HG02571 (cell line): ENCODE results near the gene CABYR.
"Not testable (repeated sequence)": the region's sequence is repeated elsewhere in the genome, so short reads cannot be mapped to it uniquely, and the experiment has no call there.

ENCODE experiments used
- ATAC-seq: cut with Tn5 transposase; IDR thresholded peaks from one replicate; pipeline ENCODE4 v1.9.1; 2021; ENCODE audit warnings: mild to moderate bottlenecking, moderate library complexity; ENCODE audit not compliant: unreplicated experiment

Gene CABYR

DNA sequence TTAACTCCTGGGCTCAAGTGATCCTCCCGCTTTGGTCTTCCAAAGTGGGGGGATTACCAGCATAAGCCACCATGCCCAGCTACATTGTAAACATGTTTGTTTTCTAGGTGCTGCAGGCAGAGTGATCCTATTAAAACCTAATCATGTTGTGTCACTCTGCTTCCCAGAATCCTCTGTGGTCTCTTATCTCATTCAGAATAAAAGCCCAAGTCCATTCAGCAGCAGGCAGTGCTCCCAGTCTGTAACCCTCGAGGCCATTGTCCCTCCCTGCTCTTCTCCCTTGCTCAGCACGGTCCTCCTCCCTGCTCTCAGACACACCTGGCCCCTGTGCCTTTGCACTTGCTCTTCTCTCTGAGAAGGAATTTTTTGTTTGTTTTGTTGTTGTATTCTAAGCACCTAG is 11.1 kb upstream of the CABYR start:
- ATAC-seq, result no peak

DNA sequence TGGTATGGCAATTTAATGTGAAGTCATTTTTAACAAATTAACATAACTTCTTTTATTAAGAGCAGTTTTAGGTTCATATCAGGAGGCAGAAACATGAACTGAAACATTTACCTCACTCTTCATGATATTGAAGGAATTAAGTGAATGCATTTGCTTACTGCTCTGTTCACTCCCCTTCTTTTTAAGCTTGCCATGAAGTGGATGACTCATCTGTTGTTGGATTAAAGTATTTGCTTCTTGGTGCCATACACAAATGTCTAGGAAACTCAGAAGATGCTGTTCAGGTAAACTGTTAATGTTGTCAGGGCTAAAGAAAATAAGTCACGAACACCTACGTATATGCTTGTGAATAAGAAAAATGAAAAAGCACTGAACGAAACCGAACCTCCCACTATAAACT is 10.2 kb upstream of the CABYR start:
- ATAC-seq, result no peak

DNA sequence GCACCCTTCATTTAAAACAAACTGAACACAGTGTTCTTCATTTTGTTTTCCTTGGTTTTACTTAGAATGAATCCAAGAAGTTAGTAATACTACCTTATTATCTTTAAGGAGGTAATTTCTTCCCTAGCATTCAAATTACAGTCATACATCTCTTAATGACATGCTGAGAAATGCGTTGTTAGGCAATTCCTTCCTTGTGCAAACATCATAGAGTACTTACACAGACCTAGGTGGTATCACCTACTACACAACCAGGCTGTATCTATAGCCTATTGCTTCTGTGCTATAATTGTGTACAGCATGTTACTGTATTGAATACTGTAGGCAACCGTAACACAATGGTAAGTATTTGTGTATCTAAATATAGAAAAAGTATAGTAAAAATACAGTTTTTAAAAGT is 8.4 kb upstream of the CABYR start:
- no peak for ATAC-seq

DNA sequence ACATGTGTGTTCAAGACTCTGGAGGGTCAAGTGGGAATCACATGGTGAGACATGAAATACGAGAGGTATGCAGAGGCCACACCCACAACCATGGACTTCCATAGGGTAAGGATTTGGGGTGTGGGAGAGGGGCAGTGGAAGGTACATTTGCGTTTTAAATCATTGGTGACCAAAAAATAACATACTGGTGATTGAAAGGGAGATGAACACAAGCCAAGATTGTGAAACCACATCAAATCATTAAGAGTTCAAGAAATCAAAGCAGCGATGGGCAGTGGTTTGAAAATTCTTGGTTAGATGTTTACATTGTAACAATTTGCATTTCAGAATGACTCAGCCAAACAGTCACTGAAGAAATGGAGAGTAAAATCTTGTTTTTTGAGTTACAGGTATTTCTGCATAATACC is 1.9 kb upstream of the CABYR start:
- ATAC-seq, result no peak

DNA sequence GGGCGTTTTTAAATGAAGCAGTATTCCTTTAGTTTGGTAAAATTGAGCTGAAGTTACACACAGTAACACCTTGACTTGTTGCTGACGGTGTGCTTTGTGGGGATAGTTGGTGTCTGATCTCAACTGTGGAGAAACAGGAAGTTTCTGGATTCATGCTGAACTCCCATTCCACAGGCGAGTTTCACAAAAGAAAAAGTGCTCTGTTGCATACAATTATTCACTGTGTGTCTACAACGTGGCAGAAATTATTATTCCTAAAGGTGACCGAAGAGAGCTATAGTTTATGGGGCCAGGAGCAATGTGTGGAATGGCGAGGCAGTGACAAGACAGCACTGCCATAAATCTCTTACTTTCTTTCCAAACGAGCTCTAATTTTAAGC is 463 bp upstream of the CABYR start:
- ATAC-seq, result no peak

DNA sequence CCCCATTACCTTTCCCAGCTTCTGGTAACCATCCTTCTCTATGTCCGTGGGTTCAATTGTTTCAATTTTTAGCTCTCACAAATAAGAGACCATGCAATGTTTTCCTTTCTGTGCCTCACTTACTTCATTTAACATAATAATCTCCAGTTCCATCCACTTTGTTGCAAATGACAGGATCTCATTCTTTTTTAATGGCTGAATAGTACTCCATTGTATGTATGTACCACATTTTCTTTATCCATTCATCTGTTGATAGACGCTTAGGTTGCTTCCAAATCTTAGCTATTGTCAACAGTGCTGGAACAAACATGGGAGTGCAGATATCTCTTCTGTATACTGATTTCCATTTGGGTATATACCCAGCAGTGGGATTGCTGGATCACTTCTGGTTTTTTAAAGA is 1.8 kb downstream of the CABYR start:
- ATAC-seq, result no peak

DNA sequence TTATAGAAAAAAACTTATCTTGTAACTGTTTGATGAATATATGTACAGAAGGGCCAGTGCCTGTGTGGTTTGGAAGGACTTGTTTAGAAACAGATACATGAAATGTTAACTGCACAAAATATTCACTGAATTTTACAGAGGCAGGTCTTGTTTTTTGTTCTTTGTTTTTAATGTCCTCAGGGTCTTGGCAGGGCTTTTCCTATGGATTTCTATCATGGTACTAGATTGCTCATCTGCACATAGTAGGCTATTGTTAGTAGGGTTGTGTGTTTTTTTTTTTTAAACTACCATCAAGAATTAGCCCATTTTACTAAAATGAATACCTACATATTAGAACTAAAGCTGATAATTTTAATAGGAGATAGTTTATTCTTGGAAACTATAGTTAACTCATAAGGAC is 3.5 kb downstream of the CABYR start:
- ATAC-seq, result no peak

DNA sequence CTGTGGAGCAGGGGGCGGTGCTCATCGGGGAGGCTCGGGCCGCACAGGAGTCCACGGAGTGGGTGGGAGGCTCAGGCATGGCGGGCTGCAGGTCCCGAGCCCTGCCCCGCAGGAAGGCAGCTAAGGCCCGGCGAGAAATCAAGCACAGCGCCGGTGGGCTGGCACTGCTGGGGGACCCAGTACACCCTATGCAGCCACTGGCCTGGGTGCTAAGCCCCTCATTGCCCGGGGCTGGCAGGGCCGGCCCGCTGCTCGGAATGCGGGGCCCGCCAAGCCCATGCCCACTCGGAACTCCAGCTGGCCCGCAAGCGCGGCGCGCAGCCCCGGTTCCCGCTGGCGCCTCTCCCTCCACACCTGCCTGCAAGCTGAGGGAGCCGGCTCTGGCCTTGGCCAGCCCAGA is 10.7 kb downstream of the CABYR start:
- not testable (repeated sequence) for ATAC-seq

DNA sequence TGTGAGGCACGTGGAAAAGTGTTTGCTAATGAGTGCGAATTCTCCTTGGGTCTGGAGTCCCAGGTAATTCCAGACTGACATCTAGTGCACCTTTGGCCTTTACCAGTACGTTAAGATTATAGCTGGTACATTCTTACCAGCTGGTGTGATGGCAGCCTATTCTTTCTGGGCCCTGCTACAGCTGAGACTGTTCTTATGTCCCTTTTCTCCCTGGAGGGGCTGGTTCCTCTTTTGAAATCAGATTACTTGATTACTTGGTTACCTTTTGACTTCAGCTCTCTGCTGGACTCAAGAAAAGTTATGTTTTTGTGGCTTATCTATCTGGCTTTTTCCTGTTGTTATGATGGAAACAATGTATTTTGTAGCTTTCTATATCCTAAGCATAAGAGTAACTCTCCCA is 14.5 kb downstream of the CABYR start:
- ATAC-seq, result no peak

DNA sequence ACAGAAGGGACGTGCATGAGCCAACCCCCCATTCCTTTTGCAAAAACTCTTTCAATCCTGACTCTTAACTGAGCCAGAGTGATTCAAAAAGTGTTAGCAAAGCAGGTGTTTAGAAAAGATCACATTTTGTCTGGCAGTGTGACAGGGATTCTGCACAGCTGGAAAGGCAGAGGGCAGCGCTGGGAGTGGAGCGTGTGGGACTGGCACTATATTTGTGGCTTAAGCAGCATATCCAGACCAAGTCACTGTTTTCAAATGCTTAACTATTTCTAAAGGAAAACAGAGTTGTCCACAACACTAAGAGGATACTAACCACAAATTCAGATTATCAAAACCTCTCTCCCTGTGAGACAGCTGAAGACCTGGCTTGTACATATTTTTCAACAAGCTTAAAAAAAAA is 19.0 kb downstream of the CABYR start:
- no peak for ATAC-seq

DNA sequence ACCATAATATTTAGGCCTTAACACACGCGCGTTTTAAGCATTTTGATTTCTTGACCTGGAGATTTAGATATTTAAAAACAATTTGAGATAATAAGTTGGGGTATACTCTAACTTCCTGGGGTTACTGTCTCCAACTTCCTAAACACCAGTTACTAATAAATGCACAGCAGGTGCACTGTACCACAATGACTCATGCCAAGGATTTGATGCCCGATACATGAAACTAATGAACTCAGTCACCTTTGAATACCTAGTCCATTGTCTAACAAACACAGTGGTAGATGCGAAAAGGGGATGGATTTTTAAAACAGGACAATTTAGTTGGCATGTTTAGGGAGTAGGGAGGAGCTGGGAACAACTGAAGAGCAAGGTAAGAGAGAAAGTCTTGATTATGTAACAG is 21.2 kb downstream of the CABYR start:
- no peak for ATAC-seq

DNA sequence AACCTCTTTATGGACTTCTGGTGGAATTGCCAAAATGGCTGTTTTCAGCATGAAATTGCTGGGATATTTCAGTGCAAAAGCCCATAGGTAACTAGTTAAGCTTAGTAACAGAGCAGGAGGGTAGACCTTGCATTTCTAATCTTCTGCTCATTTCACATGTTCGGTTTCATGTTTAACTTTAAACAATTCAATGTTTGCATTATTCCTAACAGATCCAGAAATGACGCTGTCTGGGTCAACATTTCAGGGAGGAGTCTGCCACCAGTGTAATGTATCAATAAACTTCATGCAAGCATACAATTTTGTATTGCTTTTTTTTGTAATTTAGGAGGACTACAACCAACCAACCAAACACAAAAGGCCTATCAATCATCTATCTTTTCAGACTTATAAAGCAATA is 22.4 kb downstream of the CABYR start:
- no peak for ATAC-seq

DNA sequence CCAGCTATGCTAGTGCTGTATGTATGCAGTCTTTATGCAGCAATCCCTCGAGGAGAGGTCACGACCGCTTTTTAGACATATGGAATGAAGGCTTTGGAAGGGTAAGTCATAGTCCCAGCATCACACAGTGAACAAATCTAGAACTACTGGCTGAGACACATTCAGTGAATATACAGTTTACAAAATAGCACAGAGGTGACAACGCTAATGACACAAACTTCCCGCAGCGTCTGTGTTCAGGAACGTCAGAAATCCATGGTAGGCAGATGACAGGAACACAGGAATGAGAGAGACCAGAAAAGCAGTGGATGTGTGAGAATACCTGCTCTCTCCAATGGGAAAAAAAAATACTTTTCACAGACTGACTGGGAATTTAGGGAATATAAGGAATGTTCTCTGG is 29.6 kb downstream of the CABYR start:
- no peak for ATAC-seq

DNA sequence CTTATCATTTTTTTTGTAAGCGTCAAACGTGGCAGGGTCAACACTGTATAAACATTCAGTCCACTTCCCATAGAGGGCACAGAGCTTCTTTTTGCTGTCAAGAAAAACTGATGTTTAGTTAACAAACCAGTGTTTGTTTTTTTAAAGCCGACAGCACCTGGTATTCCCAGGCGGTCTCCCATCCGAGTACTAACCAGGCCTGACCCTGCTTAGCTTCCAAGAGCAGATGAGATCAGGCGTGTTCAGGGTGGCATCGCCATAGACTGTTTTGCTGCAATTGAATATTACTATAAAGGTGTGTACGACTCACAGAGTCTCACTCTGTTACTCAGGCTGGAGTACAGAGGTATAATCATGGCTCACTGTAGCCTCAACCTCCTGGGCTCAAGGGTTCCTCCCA is 31.5 kb downstream of the CABYR start:
- ATAC-seq, result no peak

DNA sequence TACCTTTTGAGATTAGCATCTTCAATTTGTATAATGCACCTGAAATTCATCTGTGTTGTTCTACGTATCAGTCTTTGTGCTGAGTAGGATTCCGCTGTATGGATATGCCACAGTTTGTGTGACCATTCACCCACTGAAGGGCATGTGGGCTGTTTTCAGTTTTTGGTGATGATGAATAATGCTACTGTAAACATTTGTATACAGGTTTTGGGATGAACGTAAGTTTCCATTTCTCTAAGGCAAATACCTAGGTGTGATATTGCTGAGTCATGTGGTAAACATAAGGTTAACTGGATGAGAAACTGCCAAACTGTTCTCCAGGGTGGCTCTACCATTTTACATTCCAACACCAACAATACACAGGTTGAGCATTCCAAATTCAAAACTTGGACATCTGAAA is 35.1 kb downstream of the CABYR start:
- no peak for ATAC-seq

DNA sequence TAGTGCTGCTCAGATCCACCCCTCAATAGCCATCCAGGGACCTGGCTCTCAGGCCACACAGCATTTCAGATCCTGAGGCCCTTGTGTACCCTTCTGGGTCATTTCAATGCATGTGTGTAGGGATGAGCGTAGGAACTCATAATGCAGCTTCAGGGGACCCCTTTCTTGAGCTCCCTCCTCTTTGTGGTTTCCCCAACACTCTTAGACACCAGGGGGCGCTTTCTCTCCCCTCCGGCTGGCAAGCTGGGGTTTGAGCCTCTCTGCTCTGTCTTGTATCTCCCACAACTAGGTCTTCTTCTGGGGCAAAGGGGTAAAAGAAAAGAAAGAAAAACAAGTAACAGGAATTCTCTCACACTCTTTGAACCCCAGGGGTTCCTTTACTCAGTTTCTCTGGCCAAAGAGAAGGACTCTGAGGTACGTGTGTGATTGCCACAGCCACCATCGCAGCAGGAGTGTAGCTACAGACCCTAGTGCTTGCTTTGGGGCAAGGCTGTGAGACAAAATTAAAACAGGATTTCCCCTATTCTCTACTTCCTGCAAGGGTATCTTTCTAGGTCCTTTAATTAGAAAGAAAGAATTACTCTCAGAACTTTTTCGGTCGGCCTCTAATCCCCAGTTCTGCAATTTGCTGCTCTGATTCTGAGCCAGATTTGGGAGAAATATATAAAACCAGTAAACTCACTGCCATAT is 38.0 kb downstream of the CABYR start:
- ATAC-seq, result peak; percentile 69

DNA sequence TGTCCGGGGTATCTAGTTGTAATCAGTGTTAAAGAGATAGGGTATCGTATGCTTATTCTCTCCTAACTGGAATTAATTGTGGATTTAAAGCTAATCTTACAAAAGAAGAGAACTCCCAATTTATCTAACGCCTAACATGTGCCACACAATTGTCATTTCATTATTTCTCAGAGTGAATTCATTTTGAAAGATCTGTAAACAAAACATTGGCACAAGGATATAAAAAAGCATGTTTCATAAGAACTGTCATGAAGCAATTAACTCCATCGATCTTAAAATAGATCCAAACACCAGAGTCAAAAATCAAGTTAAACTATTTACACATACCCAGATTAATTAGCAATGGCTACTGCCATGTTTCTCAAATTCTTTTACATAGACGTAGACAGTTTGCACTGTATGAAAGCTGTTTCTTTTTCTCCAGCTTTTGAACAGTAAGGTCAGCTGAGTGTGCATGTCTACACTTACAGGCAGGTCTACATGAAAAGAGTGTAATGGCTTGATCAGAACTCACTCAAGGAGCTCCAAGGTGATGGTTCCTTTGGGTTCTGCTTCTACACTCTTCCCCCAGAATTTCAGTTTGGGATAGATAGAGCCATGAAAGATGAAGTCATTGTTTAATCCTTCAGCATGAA is 38.8 kb downstream of the CABYR start:
- ATAC-seq, result no peak

DNA sequence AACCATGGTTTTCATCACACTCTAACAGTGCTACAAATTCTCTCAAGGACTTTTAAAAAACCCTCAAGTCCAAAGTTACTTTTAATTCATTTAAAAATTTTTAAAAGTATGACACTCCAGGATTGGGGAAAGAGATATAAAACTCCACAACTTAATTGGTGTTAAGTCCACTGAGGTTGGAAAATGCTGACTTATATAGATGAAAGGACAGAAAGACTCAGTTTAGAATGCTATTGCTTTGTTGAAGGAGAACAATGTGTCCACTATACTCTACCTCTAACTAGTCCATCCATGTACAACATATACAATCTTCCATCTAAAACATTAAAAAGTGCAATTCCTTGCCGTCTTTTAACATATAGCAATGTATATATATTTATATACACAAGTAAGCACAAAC is 41.2 kb downstream of the CABYR start:
- no peak for ATAC-seq

DNA sequence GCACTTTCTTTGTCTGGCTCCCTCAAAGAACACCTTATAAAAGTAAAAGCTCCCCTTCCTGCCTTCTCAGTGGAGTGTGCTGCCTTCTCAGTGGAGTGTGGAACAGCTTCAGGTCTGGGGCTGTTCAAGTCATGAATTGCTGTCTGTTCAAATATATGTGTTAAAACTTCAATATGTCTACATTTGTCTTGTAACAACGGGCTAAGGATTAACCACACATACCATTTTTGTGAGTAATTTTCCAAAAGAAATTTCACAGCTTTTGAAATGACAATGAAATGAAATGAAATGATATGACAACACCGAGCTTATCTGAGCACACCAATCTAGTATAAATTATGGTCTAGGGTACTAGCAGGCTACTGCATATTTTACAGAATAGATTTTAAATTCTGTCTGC is 42.9 kb downstream of the CABYR start:
- ATAC-seq, result no peak

DNA sequence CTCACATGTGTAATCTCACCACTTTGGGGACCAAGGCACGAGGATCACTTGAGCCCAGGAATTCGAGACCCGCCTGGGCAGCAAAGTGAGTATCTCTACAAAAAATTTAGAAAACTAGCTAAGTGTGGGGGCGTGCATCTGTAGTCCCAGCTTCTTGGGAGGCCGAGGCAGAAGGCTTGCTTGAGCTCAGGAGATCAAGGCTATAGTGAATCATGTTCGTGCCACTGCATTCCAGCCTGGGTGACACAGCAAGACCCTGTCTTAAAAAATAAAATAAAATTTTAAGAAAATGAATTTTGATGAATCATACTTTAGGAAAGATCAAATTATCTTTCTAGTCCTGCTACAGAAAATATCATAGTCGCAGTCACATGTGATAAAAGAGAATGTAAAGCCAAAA is 46.9 kb downstream of the CABYR start:
- no peak for ATAC-seq

DNA sequence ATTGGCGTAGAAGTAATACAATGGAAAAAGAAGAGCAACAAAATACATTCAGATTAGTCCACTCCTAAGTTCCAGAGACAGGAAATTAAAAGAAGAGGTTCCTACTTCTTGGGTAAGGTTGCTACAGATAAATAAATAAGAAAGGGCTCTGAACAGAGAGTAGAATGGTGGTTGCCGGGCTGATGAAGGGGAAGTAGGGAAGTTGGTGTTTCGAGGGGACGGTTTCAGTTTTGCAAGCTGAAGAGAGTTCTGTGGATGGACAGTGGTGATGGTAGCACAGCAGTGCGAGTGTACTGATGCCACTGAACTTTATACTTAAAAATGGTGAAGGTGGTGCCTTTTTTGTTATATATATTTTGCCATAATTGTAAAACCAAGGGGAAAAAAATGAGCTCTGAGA is 48.2 kb downstream of the CABYR start:
- no peak for ATAC-seq

DNA sequence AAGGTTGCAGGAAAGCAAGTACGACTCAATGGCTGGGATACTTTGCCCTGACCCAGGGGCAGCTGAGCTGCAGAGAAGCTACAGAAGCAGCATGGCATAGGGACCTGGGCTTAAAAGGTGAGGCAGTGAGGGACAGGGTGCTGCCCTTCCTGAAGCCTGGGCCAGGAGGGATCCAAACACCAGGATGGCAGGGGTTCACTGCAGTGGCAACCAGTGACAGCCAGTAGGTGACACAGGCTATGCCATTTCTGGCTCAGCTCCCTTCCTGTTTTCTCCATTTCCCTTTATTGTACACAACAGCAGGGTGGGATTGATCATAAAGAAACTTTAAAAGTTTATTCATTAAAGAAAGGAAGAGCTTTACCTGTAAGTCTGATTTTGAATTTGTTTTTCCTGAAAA is 48.8 kb downstream of the CABYR start:
- no peak for ATAC-seq

DNA sequence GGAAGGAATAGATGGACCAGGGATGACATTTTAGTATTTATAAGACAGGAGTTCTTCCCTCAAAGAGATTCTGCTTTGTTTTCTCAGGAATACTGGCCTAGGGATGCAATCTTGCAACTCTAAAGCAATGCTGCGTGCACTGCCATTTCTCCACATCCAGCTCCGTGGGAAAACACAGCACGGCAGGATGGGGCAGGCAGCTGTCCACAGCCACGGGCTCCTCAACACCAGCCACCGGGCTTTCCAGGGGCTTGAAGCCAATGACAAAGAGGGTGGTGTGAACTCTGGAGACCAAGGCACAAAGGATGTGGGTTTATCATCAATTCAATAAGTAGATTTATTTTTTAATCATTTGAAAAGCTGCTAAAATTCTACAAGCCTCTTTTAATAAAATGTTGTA is 49.3 kb downstream of the CABYR start:
- ATAC-seq, result no peak
